ENCODE data around the gene EIF4E2.

The EIF4E2 gene

DNA sequence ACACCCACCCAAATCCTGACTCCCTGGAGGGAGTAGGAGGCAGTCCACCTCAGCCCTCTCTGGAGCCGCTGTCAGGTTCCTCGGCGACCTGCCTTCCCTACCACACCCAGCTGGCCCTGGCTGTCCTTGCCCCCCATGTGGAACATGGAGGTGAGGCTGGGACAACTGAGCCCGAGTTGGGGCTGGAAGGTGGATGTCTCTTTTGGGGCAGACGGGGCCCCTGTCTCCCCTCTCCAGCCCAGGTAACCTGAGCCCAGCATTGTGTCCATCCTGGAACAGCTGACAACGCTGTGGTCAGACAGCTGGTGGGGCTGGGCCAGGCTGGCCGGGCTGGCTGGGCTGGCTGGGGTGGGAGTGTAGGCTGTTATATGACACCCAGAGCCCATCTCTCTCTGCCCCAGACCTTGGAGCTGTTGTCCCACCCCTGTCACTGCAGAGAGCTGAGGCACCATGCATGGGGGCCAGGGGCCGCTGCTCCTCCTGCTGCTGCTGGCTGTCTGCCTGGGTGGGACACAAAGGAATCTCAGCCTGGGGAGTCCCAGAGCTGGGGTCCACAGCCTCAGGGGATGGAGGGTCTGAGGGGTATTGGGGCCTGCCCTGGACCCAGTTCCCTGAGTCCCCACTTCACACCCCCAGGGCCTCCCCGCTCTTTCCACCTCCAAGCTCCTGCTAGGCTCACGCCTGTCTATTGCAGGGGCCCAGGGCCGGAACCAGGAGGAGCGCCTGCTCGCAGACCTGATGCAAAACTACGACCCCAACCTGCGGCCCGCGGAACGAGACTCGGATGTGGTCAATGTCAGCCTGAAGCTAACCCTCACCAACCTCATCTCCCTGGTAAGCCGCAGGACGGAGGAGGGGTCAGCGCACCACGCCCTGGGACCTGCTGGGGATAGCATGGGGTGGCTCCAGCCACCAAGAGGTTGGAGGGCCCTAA lies 10.9 kb upstream of the EIF4E2 start, which contains the start of gene CHRNG:
TSS of gene CHRNG (plus strand) at position 395 of the 934 bp plus-strand sequence. CDS start at position 451, 56 bp downstream.
- DNase-seq, result no peak

- DNase-seq, result no peak
These were observed 9.9 kb upstream of the EIF4E2 start for GRCh38 chr2:232540441-232541041.

- no peak for DNase-seq
These were observed 9.1 kb upstream of the EIF4E2 start for GRCh38 chr2:232541195-232541960.

- DNase-seq, result no peak
These were observed 8.4 kb upstream of the EIF4E2 start for GRCh38 chr2:232541961-232542714.

- DNase-seq, result no peak
These were observed 7.6 kb upstream of the EIF4E2 start for GRCh38 chr2:232542715-232543467.

DNA sequence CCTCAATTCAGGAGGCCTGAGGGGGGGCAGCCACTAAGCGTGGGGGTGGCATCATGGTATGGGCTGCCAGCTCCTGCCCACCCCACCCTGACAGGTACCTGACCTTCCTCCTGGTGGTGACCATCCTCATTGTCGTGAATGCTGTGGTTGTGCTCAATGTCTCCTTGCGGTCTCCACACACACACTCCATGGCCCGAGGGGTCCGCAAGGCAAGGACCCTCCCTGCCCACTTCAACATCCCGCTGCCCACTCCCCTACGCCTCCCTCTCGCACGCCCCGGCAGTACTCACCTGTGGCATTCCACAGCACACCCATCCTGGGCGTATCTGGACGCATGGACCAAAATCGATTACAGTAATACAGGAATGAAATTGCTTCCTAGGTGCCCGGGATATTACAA lies 7.0 kb upstream of the EIF4E2 start:
- no peak for DNase-seq

DNA sequence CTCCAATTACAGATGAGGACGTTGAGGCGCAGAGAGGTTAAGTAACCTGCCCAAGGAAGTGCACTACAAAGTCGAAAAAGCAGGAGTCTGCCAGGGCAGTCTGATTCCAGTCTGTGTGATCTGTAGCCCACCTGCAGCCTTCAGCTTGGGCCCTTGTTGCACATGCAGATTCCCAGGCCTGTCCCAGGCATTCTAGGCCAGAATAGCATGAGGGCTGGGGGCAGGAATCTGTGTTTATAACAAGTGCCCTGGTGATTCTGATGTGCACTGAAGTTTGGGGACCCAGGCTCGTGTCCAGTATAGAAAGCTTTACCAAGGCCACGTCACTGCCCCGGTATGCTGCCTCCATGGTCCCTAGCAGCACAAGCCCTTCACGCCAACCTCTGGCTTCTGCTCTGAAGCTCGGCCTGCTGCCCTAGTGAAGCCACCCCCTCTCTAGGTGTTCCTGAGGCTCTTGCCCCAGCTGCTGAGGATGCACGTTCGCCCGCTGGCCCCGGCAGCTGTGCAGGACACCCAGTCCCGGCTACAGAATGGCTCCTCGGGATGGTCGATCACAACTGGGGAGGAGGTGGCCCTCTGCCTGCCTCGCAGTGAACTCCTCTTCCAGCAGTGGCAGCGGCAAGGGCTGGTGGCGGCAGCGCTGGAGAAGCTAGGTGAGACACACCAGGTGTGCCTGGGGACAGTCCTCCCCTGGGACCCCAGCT lies 6.4 kb upstream of the EIF4E2 start:
- DNase-seq, result no peak

DNA sequence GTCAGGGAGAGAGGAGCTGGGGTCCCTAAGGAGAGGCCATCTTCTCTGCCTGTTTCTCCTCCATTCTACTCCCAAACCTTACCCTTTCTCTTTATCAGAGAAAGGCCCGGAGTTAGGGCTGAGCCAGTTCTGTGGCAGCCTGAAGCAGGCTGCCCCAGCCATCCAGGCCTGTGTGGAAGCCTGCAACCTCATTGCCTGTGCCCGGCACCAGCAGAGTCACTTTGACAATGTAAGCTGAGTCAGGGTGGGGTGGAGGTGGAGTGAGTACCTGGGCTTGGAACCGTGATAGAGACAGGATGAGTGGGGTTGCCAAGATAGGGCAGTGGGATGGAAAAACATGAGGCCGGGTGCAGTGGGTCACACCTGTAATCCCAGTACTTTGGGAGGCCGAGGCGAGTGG lies 5.8 kb upstream of the EIF4E2 start:
- no peak for DNase-seq

GRCh38 chr2:232545511-232546375 lies 4.7 kb upstream of the EIF4E2 start:
- DNase-seq, result no peak

DNA sequence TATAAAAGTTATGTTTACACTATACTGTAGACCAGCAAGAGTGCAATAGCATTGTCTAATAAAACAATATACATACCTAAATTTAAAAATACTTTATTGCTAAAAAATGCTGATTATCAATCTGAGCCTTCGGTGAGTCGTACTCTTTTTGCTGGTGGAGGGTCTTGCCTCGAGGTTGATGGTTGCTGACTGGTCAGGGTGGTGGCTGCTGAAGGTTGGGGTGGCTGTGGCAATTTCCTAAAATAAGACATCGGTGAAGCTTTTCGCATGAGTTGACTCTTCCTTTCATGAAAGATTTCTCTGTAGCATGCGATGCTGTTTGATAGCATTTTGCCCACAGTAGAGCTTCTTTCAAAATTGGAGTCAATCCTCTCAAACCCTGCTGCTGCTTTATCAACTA lies 2.5 kb upstream of the EIF4E2 start:
- no peak for DNase-seq

DNA sequence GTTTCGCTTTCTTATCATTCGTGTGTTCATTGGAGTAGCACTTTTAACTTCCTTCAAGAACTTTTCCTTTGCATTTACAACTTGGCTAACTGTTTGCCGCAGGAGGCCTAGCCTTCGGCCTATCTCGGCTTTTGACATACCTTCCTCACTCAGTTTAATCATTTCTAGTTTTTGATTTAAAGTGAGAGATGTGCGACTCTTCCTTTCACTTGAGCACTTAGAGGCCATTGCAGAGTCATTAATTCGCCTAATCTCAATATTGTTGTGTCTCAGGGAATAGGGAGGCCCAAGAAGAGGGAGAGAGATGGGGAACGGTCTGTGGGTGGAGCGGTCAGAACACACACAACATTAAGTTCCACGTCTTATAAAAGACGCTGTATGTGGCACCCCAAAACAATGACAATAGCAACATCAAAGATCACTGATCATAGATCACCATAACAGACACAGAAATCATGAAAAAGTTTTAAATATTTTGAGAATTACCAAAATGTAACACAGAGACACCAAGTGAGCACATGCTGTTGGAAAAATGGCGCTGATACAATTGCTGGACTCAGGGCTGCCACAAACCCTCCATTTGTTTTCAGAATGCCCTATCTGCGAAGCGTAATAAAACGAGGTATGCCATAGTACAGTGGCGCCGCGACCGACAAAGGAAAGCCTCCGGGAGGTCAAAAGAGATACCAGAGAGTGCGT lies 685 bp upstream of the EIF4E2 start:
- DNase-seq, result no peak

- no peak for DNase-seq
These were observed 755 bp downstream of the EIF4E2 start for GRCh38 chr2:232551250-232551638.

DNA sequence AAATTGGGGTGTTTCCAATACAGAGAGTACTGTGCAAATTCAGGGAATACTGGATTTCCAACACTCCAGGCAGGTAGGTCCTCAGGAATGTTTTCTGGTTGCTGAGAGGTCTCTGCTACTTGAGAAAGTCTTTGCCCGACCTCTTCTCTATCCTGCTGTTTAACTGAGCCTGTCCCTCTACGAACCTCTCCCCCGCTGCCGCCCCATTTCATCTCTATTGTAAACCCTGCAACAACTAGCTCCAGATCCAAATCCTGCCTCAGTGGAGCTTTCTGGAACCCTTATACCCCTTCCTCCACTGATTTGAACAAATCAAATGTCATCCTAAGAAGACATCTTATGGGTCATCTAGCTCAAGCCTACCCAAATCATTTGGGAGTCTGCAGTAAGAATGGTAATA lies 1.3 kb downstream of the EIF4E2 start:
- DNase-seq, result no peak

DNA sequence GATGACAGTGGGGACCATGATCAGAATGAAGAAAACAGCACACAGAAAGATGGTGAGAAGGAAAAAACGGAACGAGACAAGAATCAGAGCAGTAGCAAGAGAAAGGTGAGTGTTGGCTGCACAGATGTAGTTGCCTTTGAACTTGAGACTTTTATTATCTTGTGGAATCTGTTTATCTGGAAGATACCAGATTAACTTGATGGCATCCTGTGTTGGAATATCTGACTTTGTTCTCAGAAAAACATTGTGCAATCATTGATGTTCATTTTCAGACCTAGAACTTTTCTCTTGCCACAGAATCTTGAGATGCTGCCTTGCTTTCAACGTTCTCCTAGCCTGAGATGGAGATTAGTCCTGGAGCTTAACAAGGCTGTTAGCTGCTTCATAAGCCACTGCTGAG lies 5.9 kb downstream of the EIF4E2 start:
- no peak for DNase-seq

DNA sequence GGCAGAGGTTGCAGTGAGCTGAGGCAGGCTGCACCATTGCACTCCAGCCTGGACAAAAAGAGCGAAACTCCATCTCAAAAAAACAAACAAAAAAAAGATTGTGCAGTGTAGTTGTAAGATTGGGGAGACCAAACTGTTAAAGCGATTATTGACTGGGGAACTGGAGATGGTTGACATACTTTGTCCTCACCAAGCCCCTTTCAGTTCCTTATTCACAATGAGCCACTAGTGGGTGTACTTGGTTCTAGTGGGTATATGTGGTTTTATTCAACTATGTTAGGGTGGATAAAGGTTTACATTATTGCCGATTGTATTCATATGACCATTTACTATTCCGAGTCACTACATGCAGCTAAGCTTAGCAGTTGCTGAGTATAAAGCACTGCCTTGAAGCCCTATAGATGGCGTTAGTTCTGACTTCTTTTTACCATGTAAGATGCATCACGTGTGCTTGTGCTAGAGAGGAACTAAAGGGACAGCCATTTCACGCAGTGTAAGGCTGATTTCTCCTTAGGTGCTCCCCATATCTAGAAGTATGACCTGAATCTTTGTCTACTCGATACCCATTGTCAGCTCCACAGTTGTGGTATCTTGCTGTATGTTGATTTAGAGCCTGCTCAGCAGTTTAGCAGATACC lies 12.1 kb downstream of the EIF4E2 start:
- DNase-seq, result no peak

GRCh38 chr2:232563580-232563979 lies 13.1 kb downstream of the EIF4E2 start:
- DNase-seq, result peak; percentile 30

DNA sequence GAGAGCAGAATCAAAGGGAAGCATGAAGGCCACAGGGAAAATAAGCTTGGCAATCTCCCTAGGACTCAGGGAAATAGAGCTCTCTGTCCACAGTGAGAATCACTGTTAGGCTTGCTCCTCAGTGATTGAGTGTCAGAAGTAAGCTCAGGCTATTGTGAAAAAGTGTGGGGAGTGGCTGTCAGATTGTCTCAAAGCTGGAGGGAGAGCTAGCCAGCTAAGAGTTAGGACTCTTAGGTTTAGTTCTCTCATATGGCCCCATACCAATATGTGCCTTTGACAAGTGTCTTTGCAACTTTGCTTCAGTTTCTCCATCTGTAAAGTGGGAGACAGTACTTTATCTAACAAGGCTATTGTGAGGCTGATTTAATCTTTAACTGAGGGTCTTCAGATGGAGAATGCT lies 17.2 kb downstream of the EIF4E2 start:
- DNase-seq, result no peak

- DNase-seq, result peak; percentile 53
These were observed 17.7 kb downstream of the EIF4E2 start for GRCh38 chr2:232568161-232568560.

DNA sequence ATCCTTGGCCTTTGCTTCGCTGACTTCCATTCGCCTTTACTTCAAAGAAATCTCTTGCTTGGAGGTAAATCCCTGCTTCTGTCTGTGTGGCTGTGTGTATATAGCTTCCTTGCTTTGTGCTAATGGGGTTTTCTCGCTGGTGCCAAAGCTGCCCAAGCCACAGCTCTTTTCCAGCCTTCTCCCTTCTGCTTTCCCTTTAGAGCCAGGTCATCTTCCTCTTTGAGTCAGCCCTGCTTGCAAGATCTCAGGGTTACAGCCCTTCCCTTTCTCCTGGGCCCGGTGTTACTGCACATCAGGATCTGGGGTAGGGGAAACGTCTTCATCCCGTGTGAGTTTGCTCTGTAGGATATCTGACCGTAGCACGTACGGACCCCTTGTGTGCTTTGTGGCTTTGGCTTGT lies 19.1 kb downstream of the EIF4E2 start:
- no peak for DNase-seq

All from fibroblast of skin of right biceps (primary cell).